Measurements from ENCODE around the gene RNASE4.

GRCh38 chr14:20676072-20676471 is 8.3 kb upstream of the RNASE4 start:
- no peak for TF ChIP-seq CTCF (conservative IDR thresholded peaks at IDR 0.05 in 1 of 2, IDR thresholded peaks at IDR 0.05 in 1 of 2; ENCODE audit: extremely low read depth in 1 of 2, insufficient read depth in 1 of 2, low read depth in 1 of 2, low read length in 2 of 2)
- no peak for TF ChIP-seq EZH2 (IDR thresholded peaks at IDR 0.05; ENCODE audit: borderline replicate concordance, low read length)

All from mammary epithelial cell (primary cell).